ENCODE data around the gene RALGAPA2.

GRCh38 chr20:20450521-20450920, 261.9 kb downstream of the RALGAPA2 start:
- TF ChIP-seq ZFP30 (CRISPR knock-in tag; IDR thresholded peaks at IDR 0.05), result no peak
- no peak for TF ChIP-seq PATZ1 (CRISPR knock-in tag; IDR thresholded peaks at IDR 0.05; ENCODE audit: borderline replicate concordance)
- TF ChIP-seq RARB (CRISPR knock-in tag; IDR thresholded peaks at IDR 0.05), result no peak
- no peak for TF ChIP-seq ZC3H10 (CRISPR knock-in tag; IDR thresholded peaks at IDR 0.05)
- no peak for TF ChIP-seq ARNTL (CRISPR knock-in tag; IDR thresholded peaks at IDR 0.05; ENCODE audit: borderline replicate concordance, low read depth)
- no peak for TF ChIP-seq ISL1 (CRISPR knock-in tag; IDR thresholded peaks at IDR 0.05)
- no peak for TF ChIP-seq ZNF70 (CRISPR knock-in tag; IDR thresholded peaks at IDR 0.05)
- no peak for TF ChIP-seq ZFP3 (CRISPR knock-in tag; IDR thresholded peaks at IDR 0.05)
- no peak for TF ChIP-seq SNAI2 (CRISPR knock-in tag; IDR thresholded peaks at IDR 0.05)
- no peak for TF ChIP-seq TOX (CRISPR knock-in tag; IDR thresholded peaks at IDR 0.05; ENCODE audit: borderline replicate concordance)
- TF ChIP-seq ESRRG (CRISPR knock-in tag; IDR thresholded peaks at IDR 0.05), result no peak
